HCT116 (cell line): ENCODE data around the gene LTB4R. TPM values are rescaled to one million over a fixed set of nuclear protein-coding genes. Genes with fewer than 3 reads are reported as not detected.

Experiments
- ATAC-seq: fragments of 200-7000 bp; cut with Tn5 transposase; 2 replicates; pipeline ENCODE4 v1.9.1; 2020; ENCODE audit warnings: mild to moderate bottlenecking, moderate library complexity
- BruUV-seq: library from RNA; stranded (reverse); fragments of 400-500 nt; replicated peaks from 2 replicates; lab custom pipeline; 2021; lab: Mats Ljungman, UMichigan
- CTCF ChIA-PET: fragments of 300-600 bp; sonication (Branson Sonifier 250); formaldehyde crosslinking; loops from one replicate; lab custom pipeline; 2021; ENCODE audit warnings: antibody characterized with exemption; lab: Charles Lee
- POLR2A ChIA-PET: fragments of 300-600, 350-600 bp; sonication (Branson Sonifier 250); formaldehyde crosslinking; loops from one replicate; lab custom pipeline; 2021; ENCODE audit warnings: antibody characterized with exemption; lab: Charles Lee
- RAD21 ChIA-PET, 2 experiments: fragments of 300-600 bp; sonication (Branson Sonifier 250); formaldehyde crosslinking; loops; one replicate each; lab custom pipeline; 2023; ENCODE audit warnings: low total read pairs in 2 of 2; ENCODE audit not compliant: uncharacterized antibody in 2 of 2, unreplicated experiment in 2 of 2, low non-redundant PET in 1 of 2; lab: Charles Lee
- DNase-seq: peaks from one replicate; pipeline ENCODE4 v3.0.0-alpha.2; 2010; ENCODE audit warnings: low read depth, low spot score
- H2AFZ ChIP-seq: fragments of 200-600 bp; shearing (Covaris generic), sonication (generic); 2 replicates; pipeline ENCODE4 v1.6.1; 2017; ENCODE audit warnings: low read depth, mixed run types, mixed read lengths, antibody characterized with exemption, low read length; ENCODE audit not compliant: poor library complexity, severe bottlenecking
- H3K27ac ChIP-seq: 2 replicates; pipeline ENCODE4 v1.5.1; 2012; ENCODE audit warnings: low read depth, low read length
- H3K27me3 ChIP-seq: fragments of 200-600 bp; sonication (generic); 2 replicates; pipeline ENCODE4 v1.6.1; 2016; ENCODE audit warnings: mixed run types, low read length, mixed read lengths; ENCODE audit not compliant: insufficient read depth
- H3K36me3 ChIP-seq, 2 experiments: fragments of 200-500 bp in 1 of 2; fragments of 200-600 bp in 1 of 2; sonication (Bioruptor generic) in 1 of 2; sonication (generic) in 1 of 2; 2 replicates each; pipeline versions ENCODE4 v1.5.1 to v1.6.1; 2014 to 2016; ENCODE audit warnings: low read length in 2 of 2, inconsistent platforms in 1 of 2, mixed read lengths in 1 of 2, mixed run types in 1 of 2; ENCODE audit not compliant: insufficient read depth in 2 of 2, control insufficient read depth in 1 of 2
- H3K4me1 ChIP-seq, 2 experiments: fragments of 200-600 bp in 1 of 2; sonication (generic) in 1 of 2; 2 replicates each; pipeline versions ENCODE4 v1.5.1 to v1.6.1; 2012 to 2017; ENCODE audit warnings: low read length in 2 of 2, inconsistent platforms in 1 of 2, mild to moderate bottlenecking in 1 of 2, mixed read lengths in 1 of 2, mixed run types in 1 of 2, moderate library complexity in 1 of 2; ENCODE audit not compliant: insufficient read depth in 2 of 2, control insufficient read depth in 1 of 2
- H3K4me2 ChIP-seq: fragments of 200-600 bp; sonication (generic); 2 replicates; pipeline ENCODE4 v1.6.1; 2017; ENCODE audit warnings: mixed run types, low read length, mixed read lengths
- H3K4me3 ChIP-seq, 2 experiments: fragments of 200-600 bp in 1 of 2; sonication (generic) in 1 of 2; replicated peaks in 1 of 2; 2 replicates each; pipeline ENCODE4 v1.5.1; 2011 to 2016; ENCODE audit warnings: low read length in 2 of 2, control low read depth in 1 of 2, low read depth in 1 of 2, mild to moderate bottlenecking in 1 of 2, mixed read lengths in 1 of 2, mixed run types in 1 of 2
- H3K79me2 ChIP-seq: fragments of 200-600 bp; sonication (generic); 2 replicates; pipeline ENCODE4 v1.6.1; 2017; ENCODE audit warnings: mild to moderate bottlenecking, mixed run types, low read length, moderate library complexity, mixed read lengths; ENCODE audit not compliant: insufficient read depth
- H3K9ac ChIP-seq: fragments of 200-600 bp; sonication (generic); 2 replicates; pipeline ENCODE4 v1.6.1; 2016; ENCODE audit warnings: low read length, mixed read lengths
- H3K9me2 ChIP-seq: fragments of 200-600 bp; sonication (generic), shearing (Covaris generic); 2 replicates; pipeline ENCODE4 v1.6.1; 2017; ENCODE audit warnings: mixed run types, mild to moderate bottlenecking, moderate library complexity; ENCODE audit not compliant: insufficient read depth
- H3K9me3 ChIP-seq, 2 experiments: fragments of 200-500 bp in 1 of 2; fragments of 200-600 bp in 1 of 2; sonication (Bioruptor generic) in 1 of 2; sonication (generic) in 1 of 2; 2 replicates each; pipeline ENCODE4 v1.6.1; 2014 to 2017; ENCODE audit warnings: low read length in 2 of 2, mixed read lengths in 2 of 2, inconsistent platforms in 1 of 2, low read depth in 1 of 2, mild to moderate bottlenecking in 1 of 2, mixed run types in 1 of 2, moderate library complexity in 1 of 2; ENCODE audit not compliant: control insufficient read depth in 1 of 2, insufficient read depth in 1 of 2
- H4K20me1 ChIP-seq: fragments of 200-600 bp; sonication (generic), shearing (Covaris generic); 2 replicates; pipeline ENCODE4 v1.6.1; 2017; ENCODE audit warnings: mixed run types, mild to moderate bottlenecking, moderate library complexity; ENCODE audit not compliant: insufficient read depth
- CTCF ChIP-seq, 3 experiments: fragments of 200-600 bp in 1 of 3; sonication (generic) in 1 of 3; IDR thresholded peaks in 2 of 3; conservative IDR thresholded peaks in 1 of 3; 2 replicates each; pipeline ENCODE4 v1.5.1; 2012 to 2017; ENCODE audit warnings: low read depth in 2 of 3, low read length in 2 of 3, antibody characterized with exemption in 1 of 3, borderline replicate concordance in 1 of 3, control low read depth in 1 of 3, mild to moderate bottlenecking in 1 of 3, mixed read lengths in 1 of 3, mixed run types in 1 of 3, moderate library complexity in 1 of 3; ENCODE audit not compliant: insufficient read depth in 1 of 3
- ELF1 ChIP-seq: IDR thresholded peaks from 2 replicates; pipeline ENCODE4 v1.6.1; 2012; ENCODE audit warnings: low read depth, borderline replicate concordance
- EZH2 ChIP-seq: fragments of 200-600 bp; sonication (generic); IDR thresholded peaks from 2 replicates; pipeline ENCODE4 v1.6.1; 2017; ENCODE audit warnings: antibody characterized with exemption, mixed run types
- JUND ChIP-seq: IDR thresholded peaks from 2 replicates; pipeline ENCODE4 v1.6.1; 2012
- POLR2AphosphoS5 ChIP-seq: IDR thresholded peaks from 2 replicates; pipeline ENCODE4 v1.6.1; 2011; ENCODE audit warnings: mild to moderate bottlenecking, low read depth, low read length, moderate library complexity
- REST ChIP-seq: IDR thresholded peaks from 2 replicates; pipeline ENCODE4 v1.6.1; 2012; ENCODE audit warnings: low read depth
- SIN3A ChIP-seq: IDR thresholded peaks from 2 replicates; pipeline ENCODE4 v1.6.1; 2012; ENCODE audit warnings: low read depth
- SP1 ChIP-seq: IDR thresholded peaks from 2 replicates; pipeline ENCODE4 v1.6.1; 2012; ENCODE audit warnings: low read depth
- SRF ChIP-seq: IDR thresholded peaks from 2 replicates; pipeline ENCODE4 v1.6.1; 2012; ENCODE audit warnings: low read depth
- YY1 ChIP-seq: IDR thresholded peaks from 2 replicates; pipeline ENCODE4 v1.6.1; 2011; ENCODE audit warnings: low read length, low read depth, moderate library complexity, mild to moderate bottlenecking; ENCODE audit not compliant: insufficient replicate concordance; ENCODE audit errors: extremely low read depth
- ZBTB33 ChIP-seq: IDR thresholded peaks from 2 replicates; pipeline ENCODE4 v1.6.1; 2011; ENCODE audit warnings: mild to moderate bottlenecking, low read length, moderate library complexity; ENCODE audit not compliant: insufficient replicate concordance; ENCODE audit errors: extremely low read depth
- ZNF274 ChIP-seq: fragments of 200-500 bp; sonication (Bioruptor generic); IDR thresholded peaks from 2 replicates; pipeline ENCODE4 v1.6.1; 2014; ENCODE audit warnings: mild to moderate bottlenecking, low read depth, low read length, inconsistent platforms
- intact Hi-C: fragments of 100-400 bp; cut with micrococcal nuclease; formaldehyde crosslinking; loops from 2 replicates; pipeline ENCODE4 v1.10.0; 2022
- total RNA-seq: library from RNA; stranded (reverse); gene quantifications from one replicate; pipeline ENCODE4 v1.2.1, GENCODE V29; 2021; ENCODE audit not compliant: unreplicated experiment

LTB4R gene
- total RNA-seq, 1 experiment from 2014 or later: 14.8 TPM

- peak; percentile 39 to 75 (median 60); a peak in 5 of 6 replicates for TF ChIP-seq CTCF (IDR thresholded peaks at IDR 0.05 in 2 of 3, conservative IDR thresholded peaks at IDR 0.05 in 1 of 3; ENCODE audit: borderline replicate concordance in 1 of 3, insufficient read depth in 1 of 3, low read depth in 2 of 3, low read length in 2 of 3)
These were observed 40.0 kb upstream of the LTB4R start, which contains the start of gene RABGGTA (continued) for GRCh38 chr14:24271134-24271833.

GRCh38 chr14:24271834-24272263 is 39.5 kb upstream of the LTB4R start:
- ChIA-PET POLR2A (interaction anchor here (0.6 to 2.7 kb wide), 8 partner anchors 8 to 164 kb away, joined by 3 to 20 read pairs (median 8); partner anchors contain the start of genes DHRS1, NOP9, TGM1 and TINF2), CTCF (interaction anchor here (1.3 to 2.0 kb wide), 5 partner anchors 8 to 56 kb away, joined by 5 to 17 read pairs (median 9); partner anchors contain the start of genes CIDEB, MDP1 and TINF2), RAD21 (no interaction called here)
- H3K4me3 ChIP-seq: peak overlapping the region; percentile 79 to 92
- no peaks in the 10 kb centered on the region; a peak in 1 of 4 replicates for H3K36me3 ChIP-seq
- peak overlapping the region; percentile 94 for H3K9ac ChIP-seq
- peak overlapping the region; percentile 86 for H3K27ac ChIP-seq
- H3K27me3 ChIP-seq: no peaks in the 10 kb centered on the region
- no peak for DNase-seq
- ATAC-seq: no peak
- intact Hi-C loops: loop anchor here (1.0 kb wide), 1 partner anchor 30 kb away; the partner anchor contains the start of gene TINF2
- no peaks in the 10 kb centered on the region for H3K9me2 ChIP-seq
- TF ChIP-seq REST (no peak), ZNF274 (no peak), ZBTB33 (no peak), POLR2AphosphoS5 (no peak), SP1 (no peak), EZH2 (no peak), JUND (no peak), YY1 (no peak), ELF1 (no peak), SIN3A (no peak), SRF (no peak)
- no peak overlapping the region for H2AFZ ChIP-seq
- peaks cover 9 to 22% of the 10 kb centered on the region in 2 experiments; a peak in 3 of 4 replicates for H3K4me1 ChIP-seq
- peaks cover 4% of the 10 kb centered on the region; the same call in 1 of the 2 replicates for H3K79me2 ChIP-seq
- H3K4me2 ChIP-seq: peak overlapping the region; percentile 98
- no peaks in the 10 kb centered on the region for H3K9me3 ChIP-seq
- TSS peak; percentile 70 for BruUV-seq
- no peaks in the 10 kb centered on the region for H4K20me1 ChIP-seq
